ENCODE measurements around the gene UNC80. TPM values are rescaled to one million over a fixed set of nuclear protein-coding genes. Genes with fewer than 3 reads are reported as not detected.

The UNC80 gene
- total and polyA plus RNA-seq, 2 of the 4 experiments (the other 2 are of a cell fraction): not detected

DNA sequence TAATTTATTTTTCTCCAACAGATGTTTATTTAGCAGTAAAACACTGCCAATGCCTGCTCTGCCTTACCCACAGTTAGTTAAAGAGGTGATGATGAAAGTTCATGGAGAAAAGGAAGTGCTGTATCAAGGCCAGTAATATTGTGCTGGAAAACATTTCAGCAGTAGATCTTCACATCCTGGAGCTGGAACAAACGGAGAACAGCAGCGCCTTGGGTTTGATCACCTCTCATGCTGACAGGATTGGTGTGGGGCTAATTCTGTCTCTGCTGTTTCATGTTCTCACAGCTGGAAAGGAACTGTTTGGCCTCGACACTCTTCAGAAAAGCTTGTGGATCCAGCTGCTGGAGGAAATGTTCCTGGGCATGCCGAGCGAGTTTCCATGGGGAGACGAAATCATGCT is 169.3 kb downstream of the UNC80 start:
- Histone ChIP-seq H3K36me3 (ENCODE audit: control insufficient read depth, insufficient read depth, low read length) (no peaks in the 10 kb centered on the region), H2AK9ac (replicated peaks; ENCODE audit: low read depth, low read length, poor library complexity) (no peak overlapping the region), H3K79me1 (ENCODE audit: low read depth in 1 of 2, low read length in 2 of 2) (no peaks in the 10 kb centered on the region), H2BK120ac (ENCODE audit: low read depth, low read length) (no peak overlapping the region), H3K9me1 (ENCODE audit: insufficient read depth, low read length) (no peaks in the 10 kb centered on the region), H4K8ac (ENCODE audit: low read depth in 2 of 2, low read length in 2 of 2) (no peak overlapping the region), H2AFZ (replicated peaks; ENCODE audit: low read length, poor library complexity) (no peak overlapping the region), H3K4ac (ENCODE audit: low read depth, low read length) (no peak overlapping the region), H3K56ac (ENCODE audit: extremely low read depth, insufficient read depth, low read length) (no peak overlapping the region), H3K9me3 (ENCODE audit: control insufficient read depth, insufficient read depth, low read length) (no peaks in the 10 kb centered on the region), H3K4me3 (ENCODE audit: insufficient read depth, low read depth, low read length) (no peak overlapping the region), H3K9ac (ENCODE audit: low read depth, low read length) (no peak overlapping the region), H3K23ac (ENCODE audit: low read depth, low read length) (no peak overlapping the region), H2AK5ac (ENCODE audit: low read depth, low read length) (no peak overlapping the region), H2BK5ac (ENCODE audit: low read depth, low read length, poor library complexity, severe bottlenecking) (no peak overlapping the region), H3K4me1 (ENCODE audit: control insufficient read depth, insufficient read depth, low read length) (no peaks in the 10 kb centered on the region), H4K20me1 (ENCODE audit: insufficient read depth, low read length) (no peaks in the 10 kb centered on the region), H2BK20ac (ENCODE audit: low read depth, low read length) (no peak overlapping the region), H3K18ac (ENCODE audit: low read depth, low read length) (no peak overlapping the region), H2BK15ac (ENCODE audit: low read depth, low read length) (no peak overlapping the region), H3K27me3 (ENCODE audit: control insufficient read depth, insufficient read depth, low read length) (no peaks in the 10 kb centered on the region), H3K27ac (ENCODE audit: insufficient read depth, low read length) (no peak overlapping the region), H4K5ac (ENCODE audit: low read depth, low read length) (no peak overlapping the region), H3K14ac (replicated peaks; ENCODE audit: low read depth, low read length) (no peak overlapping the region), H4K91ac (ENCODE audit: insufficient read depth, low read depth, low read length) (no peak overlapping the region), H3K4me2 (ENCODE audit: low read depth, low read length) (no peak overlapping the region)
- CTCF ChIA-PET: no interaction called here
- intact Hi-C loops (cut with micrococcal nuclease) (no loop called here), in situ Hi-C loops (cut with MboI; ENCODE audit: low sequenced_read_pairs) (no loop called here), dilution Hi-C loops (cut with HindIII; ENCODE audit: low sequenced_read_pairs, unreplicated experiment) (no loop called here)
- 15% methylated on average over 5 of the region's 6 CpGs; no CpG with 5 or more reads in 1 of the 2 experiments for WGBS, 2 experiments (ENCODE audit: extremely low coverage in 2 of 2, insufficient read length in 1 of 2)
- ATAC-seq (ENCODE audit: low read depth) (no peak), DNase-seq (no peak)
- POLR2A ChIA-PET (ENCODE audit: unreplicated experiment): no interaction called here
- BruUV-seq (replicated peaks): no TSS peak
- TF ChIP-seq MAZ (IDR thresholded peaks at IDR 0.05; ENCODE audit: borderline replicate concordance, low read depth, low read length) (no peak), RFX5 (IDR thresholded peaks at IDR 0.05; ENCODE audit: low read depth, low read length) (no peak), SMC3 (IDR thresholded peaks at IDR 0.05; ENCODE audit: low read depth, low read length) (no peak), RCOR1 (IDR thresholded peaks at IDR 0.05; ENCODE audit: insufficient replicate concordance, low read length) (no peak), CEBPB (IDR thresholded peaks at IDR 0.05; ENCODE audit: low read depth, low read length) (no peak), NFE2L2 (IDR thresholded peaks at IDR 0.05; ENCODE audit: low read depth, low read length) (no peak), BHLHE40 (IDR thresholded peaks at IDR 0.05; ENCODE audit: low read depth, low read length) (no peak), RAD21 (IDR thresholded peaks at IDR 0.05; ENCODE audit: low read length) (no peak), FOS (IDR thresholded peaks at IDR 0.05; ENCODE audit: low read depth, low read length) (no peak), CHD1 (IDR thresholded peaks at IDR 0.05; ENCODE audit: low read depth, low read length) (no peak), MXI1 (IDR thresholded peaks at IDR 0.05; ENCODE audit: borderline replicate concordance, low read depth, low read length) (no peak), MAFK (IDR thresholded peaks at IDR 0.05; ENCODE audit: low read depth, low read length) (no peak)
- TF ChIP-seq, protein P1, sequence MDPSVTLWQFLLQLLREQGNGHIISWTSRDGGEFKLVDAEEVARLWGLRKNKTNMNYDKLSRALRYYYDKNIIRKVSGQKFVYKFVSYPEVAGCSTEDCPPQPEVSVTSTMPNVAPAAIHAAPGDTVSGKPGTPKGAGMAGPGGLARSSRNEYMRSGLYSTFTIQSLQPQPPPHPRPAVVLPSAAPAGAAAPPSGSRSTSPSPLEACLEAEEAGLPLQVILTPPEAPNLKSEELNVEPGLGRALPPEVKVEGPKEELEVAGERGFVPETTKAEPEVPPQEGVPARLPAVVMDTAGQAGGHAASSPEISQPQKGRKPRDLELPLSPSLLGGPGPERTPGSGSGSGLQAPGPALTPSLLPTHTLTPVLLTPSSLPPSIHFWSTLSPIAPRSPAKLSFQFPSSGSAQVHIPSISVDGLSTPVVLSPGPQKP (IDR thresholded peaks at IDR 0.05; ENCODE audit: borderline replicate concordance, low read depth, low read length): no peak
- TF ChIP-seq, protein P2, sequence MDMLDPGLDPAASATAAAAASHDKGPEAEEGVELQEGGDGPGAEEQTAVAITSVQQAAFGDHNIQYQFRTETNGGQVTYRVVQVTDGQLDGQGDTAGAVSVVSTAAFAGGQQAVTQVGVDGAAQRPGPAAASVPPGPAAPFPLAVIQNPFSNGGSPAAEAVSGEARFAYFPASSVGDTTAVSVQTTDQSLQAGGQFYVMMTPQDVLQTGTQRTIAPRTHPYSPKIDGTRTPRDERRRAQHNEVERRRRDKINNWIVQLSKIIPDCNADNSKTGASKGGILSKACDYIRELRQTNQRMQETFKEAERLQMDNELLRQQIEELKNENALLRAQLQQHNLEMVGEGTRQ (IDR thresholded peaks at IDR 0.05; ENCODE audit: low read depth, low read length): no peak

All from IMR-90 (cell line).